NCI-H1105 (cell line): Measurements from ENCODE around the gene TMEM107.
"Not testable (repeated sequence)": the region's sequence is repeated elsewhere in the genome, so short reads cannot be mapped to it uniquely, and the experiment has no call there.

Source experiments
- DNase-seq: peaks from one replicate; lab custom pipeline; 2025; lab: John Stamatoyannopoulos, UW

TMEM107 gene

DNA sequence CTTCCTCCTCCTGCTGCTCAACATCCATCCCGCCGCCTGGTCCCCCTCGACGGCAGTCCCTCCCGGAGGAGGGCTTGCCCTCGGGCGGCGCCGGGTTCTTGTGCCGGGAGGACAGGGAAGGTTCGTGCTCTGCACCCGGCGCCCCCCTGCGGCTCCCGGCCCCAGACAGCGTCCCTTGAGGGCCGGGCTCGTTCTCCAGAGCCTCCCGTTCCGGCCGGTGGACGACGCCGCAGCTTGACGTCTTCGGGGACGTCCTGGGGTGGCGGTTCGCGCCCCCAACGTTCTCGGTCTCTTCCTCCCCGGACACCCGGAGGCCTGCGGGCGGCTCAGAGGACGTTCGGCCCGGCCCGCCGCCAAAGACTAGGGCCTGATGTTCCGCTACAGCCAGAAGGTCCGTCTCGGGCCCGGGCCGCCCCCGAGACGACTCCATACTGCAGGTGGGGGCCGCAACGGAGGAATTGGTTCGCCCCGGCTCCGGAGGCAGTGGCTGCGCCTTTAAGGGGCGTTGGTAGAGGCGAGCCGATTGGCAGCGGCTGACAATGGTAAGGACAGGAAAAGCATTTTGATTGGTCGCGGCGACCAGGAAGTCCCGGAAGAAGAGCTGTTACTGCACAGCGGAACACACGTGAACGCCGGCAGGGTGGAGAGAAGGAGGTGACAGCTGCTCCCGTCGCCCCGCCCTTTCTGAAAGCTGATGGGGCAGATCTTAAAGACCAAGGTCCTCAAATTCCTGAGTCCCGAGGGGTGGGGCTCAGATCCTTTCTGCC, 13.7 kb upstream of the TMEM107 start, which contains the start of gene BORCS6:
Gene BORCS6 (minus strand): TSS at position 470 of the 767 bp plus-strand sequence. CDS start 40 bp downstream, at position 430.
- peak; percentile 98 for DNase-seq

DNA sequence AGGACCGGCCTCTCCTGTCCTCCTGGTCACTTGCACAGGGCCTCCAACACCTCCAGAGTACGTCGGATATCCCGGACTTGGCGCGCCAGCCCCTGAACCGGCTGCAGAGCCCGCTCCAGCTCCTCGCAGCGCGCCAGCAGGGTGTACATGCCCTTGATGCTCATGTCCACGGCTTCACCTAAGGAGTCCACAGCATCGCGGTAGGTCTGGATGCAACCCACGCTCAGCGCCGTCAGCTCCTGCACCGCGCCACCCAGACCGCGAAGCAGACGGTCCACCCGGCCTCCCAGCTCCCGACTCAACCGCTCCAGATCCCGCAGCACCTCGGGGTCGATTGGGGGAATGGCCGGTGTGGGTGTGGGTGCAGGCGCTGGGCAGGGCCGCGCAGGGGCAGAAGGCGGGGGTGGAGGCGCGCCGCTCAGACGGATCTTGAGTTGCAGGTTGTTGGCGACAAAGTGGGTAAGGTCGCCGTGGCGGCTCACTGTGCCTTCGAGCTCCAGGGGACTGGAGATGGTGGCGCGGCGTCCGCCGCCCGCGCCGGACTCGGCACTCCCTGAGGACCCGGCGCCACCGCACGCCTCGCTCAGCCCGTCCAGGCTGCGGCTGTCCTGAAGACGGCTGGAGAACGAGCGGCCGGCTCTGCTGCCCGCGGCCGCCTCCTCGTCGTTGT, 13.0 kb upstream of the TMEM107 start:
- DNase-seq = no peak

DNA sequence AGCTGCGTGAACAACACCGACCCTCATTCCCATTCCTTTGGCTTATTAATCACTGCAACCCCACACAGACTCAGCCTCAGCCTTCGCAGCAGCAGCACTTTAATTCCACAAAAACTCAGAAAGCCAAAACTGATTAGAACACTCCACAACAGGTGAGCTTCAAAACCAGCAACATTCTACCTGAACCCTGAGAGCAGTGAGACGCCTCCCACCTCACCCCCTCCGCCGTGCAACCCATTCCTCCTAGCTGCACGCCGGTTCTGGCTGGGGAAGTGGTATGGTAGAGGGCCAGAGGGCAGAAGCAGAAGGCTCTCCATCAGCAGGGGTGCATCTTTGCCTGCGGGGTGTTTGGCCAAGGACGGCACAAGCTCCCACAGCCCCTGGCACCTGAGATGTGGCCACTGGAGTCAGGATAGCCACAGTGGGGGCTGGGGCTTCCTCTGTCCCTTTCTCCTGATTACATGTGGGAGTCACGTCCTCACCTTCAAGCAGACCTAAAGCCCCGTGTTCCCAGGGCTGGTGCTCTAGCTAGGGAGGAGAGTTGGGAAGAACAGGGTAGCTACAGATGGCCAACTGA, 12.2 kb upstream of the TMEM107 start:
- DNase-seq = no peak

DNA sequence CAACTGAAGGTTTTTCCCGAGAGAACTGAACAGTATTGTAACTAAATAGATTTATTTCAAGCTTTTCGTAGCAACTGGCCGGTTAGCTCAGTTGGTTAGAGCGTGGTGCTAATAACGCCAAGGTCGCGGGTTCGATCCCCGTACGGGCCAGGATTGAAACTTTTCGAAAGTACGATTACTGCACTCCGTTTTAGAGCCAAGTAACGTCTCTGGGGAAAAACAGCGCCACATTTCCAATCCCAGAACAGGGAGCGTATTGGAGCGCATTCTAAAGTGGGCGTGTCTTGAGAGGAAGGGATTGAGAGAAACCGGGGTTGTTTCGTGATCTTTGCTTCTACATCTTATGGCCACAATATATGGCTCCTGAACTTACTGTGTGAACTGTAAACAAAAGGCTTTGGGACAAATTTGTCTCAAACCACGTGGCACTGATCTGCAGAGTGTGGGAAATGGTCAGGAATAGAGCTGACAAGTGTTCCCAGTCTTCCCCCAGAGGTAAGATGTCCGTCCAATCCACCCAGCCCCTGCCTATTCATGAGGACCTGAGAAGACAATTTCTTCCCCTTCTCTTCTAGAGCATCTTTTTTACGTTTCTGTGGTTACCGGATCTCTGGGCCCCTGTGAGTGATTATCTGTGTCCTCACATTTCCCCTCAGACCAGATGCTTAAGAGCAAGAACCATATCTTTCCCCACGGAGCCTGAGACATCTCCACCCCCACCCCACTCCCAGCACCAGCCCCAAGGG, 11.5 kb upstream of the TMEM107 start:
- DNase-seq = peak; percentile 98

DNA sequence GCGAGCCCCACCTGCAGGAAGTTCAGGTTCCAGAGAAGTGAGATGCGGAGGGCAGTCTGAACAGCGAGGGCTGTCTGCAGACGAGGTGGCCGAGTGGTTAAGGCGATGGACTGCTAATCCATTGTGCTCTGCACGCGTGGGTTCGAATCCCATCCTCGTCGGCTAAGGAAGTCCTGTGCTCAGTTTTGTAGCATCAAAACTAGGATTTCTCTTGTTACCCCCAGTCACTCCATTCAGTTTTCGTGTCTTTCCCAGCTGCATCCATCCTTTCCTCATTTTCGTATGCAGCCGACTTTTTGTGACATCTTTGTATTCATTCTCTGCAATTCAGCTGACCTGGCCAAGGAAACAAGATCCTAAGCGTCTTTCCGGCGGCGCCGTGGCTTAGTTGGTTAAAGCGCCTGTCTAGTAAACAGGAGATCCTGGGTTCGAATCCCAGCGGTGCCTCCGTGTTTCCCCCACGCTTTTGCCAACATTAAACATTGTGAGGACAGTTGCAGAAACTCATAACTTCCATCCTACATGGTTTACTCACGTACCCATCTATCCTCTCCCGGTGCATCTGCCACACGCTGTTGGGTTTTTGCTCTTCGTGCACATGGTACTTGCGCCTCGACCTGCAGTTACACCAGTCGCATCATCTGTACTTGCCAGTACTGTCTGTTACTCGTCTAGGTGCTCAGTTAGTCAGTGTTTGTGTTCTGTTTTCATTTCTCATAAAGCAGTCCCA, 10.8 kb upstream of the TMEM107 start:
- peak; percentile 94 for DNase-seq

DNA sequence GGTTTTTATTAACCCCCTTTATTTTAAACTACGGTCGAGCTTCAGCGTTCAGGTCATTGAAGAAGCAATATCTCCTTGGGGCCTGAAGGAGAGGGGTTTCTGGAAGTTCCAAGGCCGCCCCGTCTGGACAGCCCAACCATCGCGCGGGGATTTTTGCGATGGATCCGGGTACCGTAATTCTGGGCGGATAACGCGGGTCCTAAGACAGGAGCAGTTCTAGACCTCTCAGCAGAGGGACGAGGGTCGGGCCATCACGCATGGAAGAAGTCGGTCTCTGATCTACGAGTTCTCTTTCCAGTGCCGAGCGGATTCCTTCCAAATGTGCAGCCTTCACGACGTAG, 10.2 kb upstream of the TMEM107 start:
- DNase-seq = no peak

DNA sequence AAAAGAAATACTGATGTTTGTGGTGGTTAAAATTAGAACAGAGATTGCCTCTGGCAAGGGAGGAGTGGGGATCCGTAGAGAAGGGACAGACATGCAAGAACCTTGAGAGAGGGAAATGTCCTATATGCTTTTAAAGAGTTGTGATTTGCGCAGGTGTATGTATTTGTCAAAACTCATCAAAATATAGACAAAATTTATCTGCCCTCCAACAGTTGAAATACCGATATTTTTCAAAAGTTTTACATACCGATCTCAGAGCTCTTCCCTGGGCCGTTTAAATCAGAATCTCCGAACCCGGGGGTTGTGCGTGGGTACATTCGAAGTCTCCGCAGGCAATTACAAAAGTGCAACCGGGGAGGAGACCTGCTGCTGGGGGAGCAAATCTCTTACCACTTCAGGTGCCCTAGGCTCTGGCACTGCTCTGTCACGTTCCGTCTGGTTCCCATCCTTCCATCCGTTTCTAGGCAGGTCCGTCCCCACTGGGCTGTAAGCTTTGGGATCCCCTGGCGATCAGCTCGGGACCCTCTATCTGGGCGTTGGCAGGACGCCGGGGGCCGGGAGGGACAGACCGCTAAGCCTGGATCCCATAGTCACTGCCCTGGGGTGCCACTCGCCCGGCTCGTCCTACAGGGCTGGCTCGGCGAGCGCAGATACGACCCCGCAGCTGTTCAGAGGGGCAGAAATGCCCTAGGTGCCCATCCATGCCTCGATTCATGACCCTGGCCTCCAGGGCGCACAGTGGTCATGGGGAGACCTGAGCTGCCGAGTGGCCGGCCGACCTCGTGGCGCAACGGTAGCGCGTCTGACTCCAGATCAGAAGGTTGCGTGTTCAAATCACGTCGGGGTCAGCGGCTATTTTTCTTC, 9.6 kb upstream of the TMEM107 start:
- DNase-seq = peak; percentile 84

DNA sequence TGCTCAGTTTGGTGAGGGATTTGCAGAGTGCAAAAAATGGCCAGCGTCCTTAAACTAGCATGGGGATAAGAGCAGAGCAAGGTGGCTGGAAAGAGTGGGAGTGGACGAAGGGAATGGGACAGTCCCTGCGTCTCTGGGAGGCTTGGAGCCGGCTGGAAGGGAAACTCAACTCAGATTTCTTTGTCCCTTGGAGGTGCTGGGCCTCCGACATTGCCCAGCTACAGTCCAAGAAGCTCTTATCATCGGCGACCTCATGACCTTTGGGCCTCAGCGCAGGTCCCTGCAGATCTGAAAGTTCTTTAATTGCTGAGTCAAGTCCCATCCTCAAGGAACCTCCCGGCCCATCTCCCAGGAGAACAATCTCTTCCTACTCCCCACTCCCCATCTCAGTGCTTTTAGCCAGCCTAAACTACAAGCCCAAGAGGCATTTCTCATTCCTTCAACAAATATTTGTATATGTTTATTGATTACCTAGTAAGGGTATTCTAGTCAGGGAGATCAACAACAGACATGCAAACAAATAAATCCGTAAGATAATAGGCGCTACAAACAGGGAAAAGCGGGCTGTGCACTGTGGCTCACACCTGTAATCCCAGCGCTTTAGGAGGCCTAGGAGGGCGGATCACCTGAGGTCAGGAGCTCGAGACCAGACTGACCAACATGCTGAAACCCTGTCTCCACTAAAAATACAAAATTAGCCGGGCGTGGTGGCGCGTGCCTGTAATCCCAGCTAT, 985 bp upstream of the TMEM107 start:
- DNase-seq = no peak

DNA sequence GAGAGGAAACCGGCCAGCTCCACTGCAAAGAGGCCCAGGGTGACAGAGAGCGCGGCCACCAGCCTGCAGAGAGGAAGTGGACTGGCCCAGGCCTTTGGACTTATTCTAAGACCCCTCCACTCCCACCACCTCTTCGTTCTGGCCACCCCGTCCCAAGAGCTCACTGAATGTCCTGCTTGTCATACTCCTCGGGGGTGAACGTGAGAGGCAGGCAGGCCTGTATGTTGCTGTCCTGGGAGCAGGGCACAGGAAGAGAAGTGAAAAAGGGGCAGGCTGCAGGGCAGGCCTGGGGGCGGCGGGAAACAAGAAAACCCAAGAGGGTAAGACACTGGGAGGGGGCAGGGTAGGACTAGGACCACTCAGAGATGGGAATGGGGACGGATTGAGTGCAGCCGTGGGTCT, 384 bp downstream of the TMEM107 start:
- no peak for DNase-seq

DNA sequence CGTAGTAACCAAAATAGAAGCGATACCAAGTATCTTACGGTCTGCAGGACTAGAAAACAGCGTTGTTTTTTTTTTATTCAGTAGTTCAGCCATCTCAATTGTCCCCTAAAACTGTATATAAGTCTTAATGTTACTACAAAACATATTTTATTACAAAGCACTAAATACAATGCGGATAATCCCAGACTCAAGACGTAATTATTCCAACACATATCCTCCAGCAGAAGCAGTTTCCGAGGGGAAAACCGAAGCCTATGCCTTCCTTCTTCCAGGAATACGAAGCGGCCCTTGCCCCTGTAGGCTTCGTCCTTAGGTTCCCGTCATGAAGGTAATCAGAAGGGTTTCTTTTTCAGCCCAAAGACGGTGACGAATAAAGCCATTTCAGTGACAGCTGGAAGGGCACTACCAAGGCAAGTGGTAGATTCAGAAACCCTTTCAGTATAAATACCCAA, 2.3 kb downstream of the TMEM107 start:
- DNase-seq = no peak

DNA sequence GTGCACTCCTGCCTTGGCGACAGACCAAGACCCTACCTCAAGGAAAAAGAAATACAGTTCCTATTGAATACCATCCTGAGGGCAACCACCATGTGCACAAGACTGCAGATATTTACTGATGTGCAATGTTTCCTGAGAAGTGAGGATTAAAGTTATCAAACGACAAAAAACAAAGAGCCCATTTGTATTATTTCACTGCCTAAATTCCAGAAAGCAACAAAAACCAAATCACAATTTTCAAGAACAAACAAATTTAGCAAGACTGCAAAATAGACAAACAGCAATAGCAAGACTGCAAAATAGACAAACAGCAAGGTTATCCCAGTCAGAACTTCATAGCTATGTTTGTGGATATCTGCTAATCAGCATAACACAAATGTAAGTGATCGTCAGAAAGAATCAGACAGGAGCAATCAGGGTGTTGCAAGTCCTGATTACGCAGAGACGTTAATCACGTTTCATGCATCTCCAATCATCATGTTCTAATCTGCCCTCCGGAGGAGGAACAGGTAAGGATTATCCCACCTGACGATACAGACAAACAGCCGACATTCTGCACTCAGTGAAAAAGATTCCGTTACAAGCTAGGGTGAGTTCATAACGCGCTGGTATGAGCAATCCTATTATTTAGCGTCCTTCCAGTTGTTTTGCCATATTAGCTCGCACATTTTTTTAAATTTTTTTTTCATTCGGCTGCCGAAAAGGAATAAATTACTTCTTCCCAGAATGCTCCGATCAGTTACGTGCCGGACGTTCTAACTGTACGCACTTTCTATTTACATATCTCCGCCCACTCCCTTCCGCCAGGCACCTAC, 2.9 kb downstream of the TMEM107 start:
- peak; percentile 95 for DNase-seq

DNA sequence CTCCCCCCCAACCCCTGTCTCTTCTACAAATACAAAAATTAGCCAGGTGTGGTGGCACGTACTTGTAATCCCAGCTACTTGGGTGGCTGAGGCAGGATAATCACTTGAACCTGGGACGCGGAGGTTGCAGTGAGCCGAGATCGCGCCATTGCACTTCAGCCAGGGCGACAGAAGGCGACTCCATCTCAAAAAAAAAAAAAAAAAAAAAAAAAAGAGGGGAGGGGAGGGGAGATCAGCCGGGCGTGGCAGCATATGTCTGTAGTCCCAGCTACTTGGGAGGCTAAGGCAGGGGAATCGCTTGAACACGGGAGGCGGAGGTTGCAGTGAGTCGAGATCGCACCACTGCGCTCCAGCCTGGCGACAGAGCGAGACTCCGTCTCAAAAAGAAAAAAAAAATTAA, 6.0 kb downstream of the TMEM107 start:
- DNase-seq = not testable (repeated sequence)

DNA sequence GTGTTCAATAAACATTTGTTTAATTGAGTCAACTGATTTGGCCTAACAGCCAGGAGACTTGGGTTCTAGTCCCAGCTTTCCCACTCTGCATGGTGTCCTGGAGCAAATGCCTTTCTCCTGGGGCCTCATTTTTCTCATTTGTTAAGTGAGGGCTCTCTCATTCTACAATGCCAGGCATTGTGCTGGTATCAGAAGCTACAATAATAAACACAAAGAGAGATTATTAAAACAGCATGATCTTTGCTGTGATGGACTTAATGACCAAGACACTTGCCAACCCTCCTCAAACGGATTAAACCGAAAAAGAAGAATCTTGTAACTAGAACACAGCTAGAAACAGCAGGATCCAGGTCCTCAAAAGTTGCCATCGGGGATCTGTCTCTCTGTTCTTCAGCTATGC, 8.7 kb downstream of the TMEM107 start:
- no peak for DNase-seq

DNA sequence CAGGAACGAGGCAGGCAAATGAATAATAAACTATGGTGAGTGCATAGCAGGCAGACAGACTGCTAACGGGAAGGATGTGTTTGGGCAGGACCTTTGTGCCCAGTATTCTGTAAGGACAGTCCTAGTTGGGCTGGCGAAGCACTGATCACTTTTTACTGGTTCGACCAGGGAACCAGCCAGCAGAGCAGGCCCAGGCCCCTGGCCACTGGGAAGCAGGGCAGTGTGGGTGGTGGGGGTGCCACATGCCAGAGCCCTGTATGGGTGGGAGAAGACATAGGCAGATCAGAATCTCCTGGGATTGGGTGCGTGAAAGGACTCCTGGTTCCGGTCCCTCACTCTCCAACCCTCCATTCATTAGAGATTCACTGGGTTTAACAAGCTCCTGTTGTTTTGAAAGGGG, 9.4 kb downstream of the TMEM107 start:
- DNase-seq = no peak

DNA sequence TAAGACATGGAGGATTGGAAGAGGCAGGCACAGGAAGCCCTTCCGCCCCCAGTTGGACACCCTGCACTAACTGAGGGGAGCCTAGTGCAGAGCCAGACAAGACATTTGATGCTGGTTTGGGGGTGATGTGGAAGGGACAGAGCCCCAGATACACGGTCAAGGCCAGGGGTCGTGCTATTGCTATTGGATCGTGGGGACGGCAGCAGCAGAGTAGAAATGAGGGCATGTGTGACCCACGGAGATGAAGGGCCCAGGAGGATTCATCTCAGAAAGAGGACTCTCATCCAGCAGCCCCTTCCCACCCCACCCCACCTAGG, 11.4 kb downstream of the TMEM107 start:
- no peak for DNase-seq

DNA sequence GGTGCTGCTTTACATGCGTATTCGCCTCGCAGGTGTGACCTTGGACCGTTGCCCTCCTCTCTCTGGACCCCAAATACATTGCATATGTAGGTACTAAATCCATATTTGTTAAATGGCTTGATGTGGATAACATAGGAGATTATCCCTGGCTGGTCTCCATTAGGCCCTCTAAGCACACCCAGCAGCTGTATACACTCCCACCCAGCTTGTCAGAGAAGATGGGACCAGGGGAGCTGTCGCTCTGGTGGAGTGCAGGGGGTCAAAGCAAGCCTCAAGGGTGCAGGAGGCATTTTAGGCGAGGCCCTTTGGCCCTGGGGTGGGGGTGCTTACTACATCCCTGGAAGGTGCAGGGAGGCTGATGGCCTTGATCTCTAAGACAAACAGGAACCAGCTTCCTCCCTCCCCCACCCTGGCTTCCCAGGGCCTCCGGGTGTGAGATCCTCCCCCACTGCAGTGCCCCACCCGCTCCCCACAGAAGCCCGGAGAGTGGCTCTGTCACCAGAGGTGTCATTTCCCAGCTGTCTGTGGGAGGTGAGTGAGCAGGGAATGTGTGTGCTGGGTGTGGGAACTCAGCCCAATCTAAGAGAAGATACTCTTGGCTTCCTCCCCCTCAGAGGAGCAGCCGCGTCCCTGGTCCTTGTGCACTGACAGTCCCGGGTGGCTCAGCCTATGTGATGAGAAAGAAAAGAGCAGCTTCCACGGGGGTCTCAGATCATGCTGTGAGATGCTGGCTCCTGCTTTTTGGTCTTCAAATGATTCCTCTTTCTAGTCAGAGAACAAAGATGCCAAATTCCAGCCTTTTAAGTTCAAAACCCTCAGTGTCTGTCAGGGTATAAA, 12.0 kb downstream of the TMEM107 start:
- no peak for DNase-seq

DNA sequence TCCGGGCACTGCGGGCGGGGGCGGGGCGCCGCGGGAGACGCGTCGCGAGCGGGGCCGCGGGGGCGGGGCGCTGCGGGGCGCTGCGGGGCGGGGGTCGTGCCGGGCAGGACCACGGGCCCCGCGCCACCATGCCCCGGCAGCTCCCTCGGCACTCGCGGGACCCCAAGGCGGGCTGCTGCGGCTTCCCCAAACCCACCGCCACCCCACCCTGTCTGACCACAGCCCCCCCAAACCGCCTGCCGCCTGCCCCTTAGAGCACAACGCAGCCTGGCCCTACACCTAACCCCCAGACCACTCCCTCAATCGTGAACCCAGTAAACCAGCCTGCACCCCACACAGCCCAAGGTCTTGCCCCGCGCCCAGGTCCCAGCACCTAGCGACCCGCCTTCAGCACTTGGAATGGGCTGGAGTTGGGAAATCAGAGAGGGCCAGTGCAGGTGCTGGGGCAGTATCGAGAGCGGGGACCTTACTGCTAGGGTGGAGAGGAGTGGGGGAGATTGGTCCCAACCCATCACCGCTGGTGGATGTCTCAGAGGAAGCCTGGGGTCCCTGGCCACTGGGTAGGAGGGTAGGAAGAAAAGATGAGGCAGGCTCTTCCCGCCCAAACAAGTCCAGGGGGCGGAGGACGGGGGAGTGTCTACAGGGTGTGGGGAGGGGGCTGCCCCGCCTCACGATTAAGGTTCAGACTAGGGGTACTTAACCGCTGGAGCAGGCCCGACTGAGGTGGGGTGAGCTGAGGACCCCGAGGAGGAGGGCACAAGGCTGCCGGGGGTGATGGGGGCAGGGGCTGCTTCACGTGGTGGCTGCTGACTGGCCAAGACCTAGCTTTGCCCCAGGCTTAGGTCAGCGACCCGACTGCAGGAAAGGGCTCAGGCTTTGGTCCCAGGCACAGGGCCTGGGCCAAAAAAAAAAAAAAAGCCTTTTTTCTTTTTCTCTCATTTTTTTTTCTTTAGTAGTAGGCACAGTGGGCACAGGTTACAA, 12.9 kb downstream of the TMEM107 start:
- peak; percentile 81 for DNase-seq
